GM23338 (cell line): ENCODE data around the gene ANKRD44.

Experiments used
- CTCF ChIP-seq, 2 experiments: fragments of 200-600 bp in 1 of 2; sonication (generic) in 1 of 2; conservative IDR thresholded peaks; 2 replicates each; pipeline versions ENCODE4 v1.5.1 to v1.6.1; 2016 to 2017; ENCODE audit warnings: antibody characterized with exemption in 2 of 2, low read depth in 2 of 2, mild to moderate bottlenecking in 2 of 2, moderate library complexity in 1 of 2
- EZH2 ChIP-seq: fragments of 200-600 bp; sonication (generic); IDR thresholded peaks from one replicate; pipeline ENCODE4 v1.8.0; 2017; ENCODE audit warnings: antibody characterized with exemption, mild to moderate bottlenecking, low read depth; ENCODE audit not compliant: unreplicated experiment
- EZH2phosphoT487 ChIP-seq: fragments of 200-600 bp; sonication (generic); IDR thresholded peaks from one replicate; pipeline ENCODE4 v1.8.1; 2018; ENCODE audit warnings: antibody characterized with exemption; ENCODE audit not compliant: unreplicated experiment
- NANOG ChIP-seq: IDR thresholded peaks from 2 replicates; pipeline ENCODE4 v1.6.1; 2016; ENCODE audit warnings: antibody characterized with exemption, borderline replicate concordance
- POLR2AphosphoS5 ChIP-seq: IDR thresholded peaks from 2 replicates; pipeline ENCODE4 v1.6.1; 2016; ENCODE audit warnings: antibody characterized with exemption, low read depth
- TF ChIP-seq, protein P1 (sequence below): IDR thresholded peaks from one replicate; pipeline ENCODE4 v1.6.1; 2018; ENCODE audit warnings: antibody characterized with exemption; ENCODE audit not compliant: unreplicated experiment

DNA sequence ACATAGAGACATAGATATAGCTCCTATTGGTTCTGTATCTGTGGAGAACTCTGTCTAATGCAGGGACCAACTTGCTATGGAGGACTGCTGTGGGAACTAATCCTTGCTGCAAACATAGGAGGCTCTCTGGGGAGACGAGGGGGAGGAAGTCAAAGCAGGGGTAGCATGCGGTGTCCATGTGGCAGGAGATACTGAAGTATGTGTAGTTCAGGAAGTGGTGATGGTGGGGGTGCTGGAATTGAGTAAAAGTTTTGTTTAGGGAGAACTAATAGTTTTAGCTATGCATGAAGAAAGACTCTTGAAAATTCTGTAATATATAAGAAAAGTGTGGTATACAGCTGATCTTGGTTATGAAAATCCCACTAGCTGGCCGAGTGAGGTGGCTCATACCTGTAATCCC lies 62.0 kb downstream of the ANKRD44 start:
- TF ChIP-seq CTCF (conservative IDR thresholded peaks at IDR 0.05; ENCODE audit: low read depth in 2 of 2) (no peak), EZH2 (no peak), POLR2AphosphoS5 (no peak), EZH2phosphoT487 (no peak), NANOG (no peak)
- TF ChIP-seq, protein P1, sequence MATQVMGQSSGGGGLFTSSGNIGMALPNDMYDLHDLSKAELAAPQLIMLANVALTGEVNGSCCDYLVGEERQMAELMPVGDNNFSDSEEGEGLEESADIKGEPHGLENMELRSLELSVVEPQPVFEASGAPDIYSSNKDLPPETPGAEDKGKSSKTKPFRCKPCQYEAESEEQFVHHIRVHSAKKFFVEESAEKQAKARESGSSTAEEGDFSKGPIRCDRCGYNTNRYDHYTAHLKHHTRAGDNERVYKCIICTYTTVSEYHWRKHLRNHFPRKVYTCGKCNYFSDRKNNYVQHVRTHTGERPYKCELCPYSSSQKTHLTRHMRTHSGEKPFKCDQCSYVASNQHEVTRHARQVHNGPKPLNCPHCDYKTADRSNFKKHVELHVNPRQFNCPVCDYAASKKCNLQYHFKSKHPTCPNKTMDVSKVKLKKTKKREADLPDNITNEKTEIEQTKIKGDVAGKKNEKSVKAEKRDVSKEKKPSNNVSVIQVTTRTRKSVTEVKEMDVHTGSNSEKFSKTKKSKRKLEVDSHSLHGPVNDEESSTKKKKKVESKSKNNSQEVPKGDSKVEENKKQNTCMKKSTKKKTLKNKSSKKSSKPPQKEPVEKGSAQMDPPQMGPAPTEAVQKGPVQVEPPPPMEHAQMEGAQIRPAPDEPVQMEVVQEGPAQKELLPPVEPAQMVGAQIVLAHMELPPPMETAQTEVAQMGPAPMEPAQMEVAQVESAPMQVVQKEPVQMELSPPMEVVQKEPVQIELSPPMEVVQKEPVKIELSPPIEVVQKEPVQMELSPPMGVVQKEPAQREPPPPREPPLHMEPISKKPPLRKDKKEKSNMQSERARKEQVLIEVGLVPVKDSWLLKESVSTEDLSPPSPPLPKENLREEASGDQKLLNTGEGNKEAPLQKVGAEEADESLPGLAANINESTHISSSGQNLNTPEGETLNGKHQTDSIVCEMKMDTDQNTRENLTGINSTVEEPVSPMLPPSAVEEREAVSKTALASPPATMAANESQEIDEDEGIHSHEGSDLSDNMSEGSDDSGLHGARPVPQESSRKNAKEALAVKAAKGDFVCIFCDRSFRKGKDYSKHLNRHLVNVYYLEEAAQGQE = no peak
